HG03060 (cell line): ENCODE measurements around the gene NR2F6.

Source experiments
- ATAC-seq: cut with Tn5 transposase; IDR thresholded peaks from one replicate; pipeline ENCODE4 v1.9.1; 2021; ENCODE audit warnings: low read depth, moderate number of reproducible peaks; ENCODE audit not compliant: unreplicated experiment

The NR2F6 gene

GRCh38 chr19:17183858-17184321 lies 61.8 kb downstream of the NR2F6 start:
- no peak for ATAC-seq

- no peak for ATAC-seq
These were observed 62.4 kb downstream of the NR2F6 start for GRCh38 chr19:17183271-17183761.
